ENCODE measurements around the gene NCK1. TPM values are rescaled to one million over a fixed set of nuclear protein-coding genes. Genes with fewer than 3 reads are reported as not detected.

NCK1 gene
- polyA plus RNA-seq, 1 experiment: 11.7 TPM

DNA sequence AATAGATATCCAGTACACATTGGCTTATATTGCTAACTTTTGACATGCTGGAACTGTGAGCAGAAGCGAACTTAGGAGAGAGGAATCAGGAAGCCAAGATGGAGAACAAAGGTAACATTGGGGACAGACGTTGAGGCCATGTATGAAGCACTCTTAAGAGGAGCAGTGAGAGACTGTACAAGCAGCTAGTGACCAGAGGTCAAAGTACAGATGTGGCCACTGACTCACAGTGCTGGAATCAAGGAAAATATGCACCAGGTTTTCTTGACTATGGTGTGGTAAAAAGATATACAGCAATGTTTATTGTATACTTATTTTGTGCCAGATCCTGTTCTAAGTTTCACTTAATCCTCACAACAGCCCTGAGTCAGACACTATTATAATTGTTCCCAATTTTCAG, 93.8 kb downstream of the NCK1 start:
- no peaks in the 10 kb centered on the region for H3K27me3 ChIP-seq (ENCODE audit: control insufficient read depth, insufficient read depth, low read length)
- no peaks in the 10 kb centered on the region for H3K36me3 ChIP-seq (ENCODE audit: control insufficient read depth, insufficient read depth, low read length)
- DNase-seq (ENCODE audit: low read depth): peak; percentile 85
- H3K4me3 ChIP-seq (ENCODE audit: low read depth, low read length): no peak overlapping the region
- CTCF ChIA-PET: interaction anchor here (0.9 to 1.4 kb wide), 6 partner anchors 17 to 885 kb away, joined by 3 to 6 read pairs (median 4); partner anchors contain the start of gene STAG1
- POLR2A ChIA-PET: no interaction called here
- TF ChIP-seq, protein P1, sequence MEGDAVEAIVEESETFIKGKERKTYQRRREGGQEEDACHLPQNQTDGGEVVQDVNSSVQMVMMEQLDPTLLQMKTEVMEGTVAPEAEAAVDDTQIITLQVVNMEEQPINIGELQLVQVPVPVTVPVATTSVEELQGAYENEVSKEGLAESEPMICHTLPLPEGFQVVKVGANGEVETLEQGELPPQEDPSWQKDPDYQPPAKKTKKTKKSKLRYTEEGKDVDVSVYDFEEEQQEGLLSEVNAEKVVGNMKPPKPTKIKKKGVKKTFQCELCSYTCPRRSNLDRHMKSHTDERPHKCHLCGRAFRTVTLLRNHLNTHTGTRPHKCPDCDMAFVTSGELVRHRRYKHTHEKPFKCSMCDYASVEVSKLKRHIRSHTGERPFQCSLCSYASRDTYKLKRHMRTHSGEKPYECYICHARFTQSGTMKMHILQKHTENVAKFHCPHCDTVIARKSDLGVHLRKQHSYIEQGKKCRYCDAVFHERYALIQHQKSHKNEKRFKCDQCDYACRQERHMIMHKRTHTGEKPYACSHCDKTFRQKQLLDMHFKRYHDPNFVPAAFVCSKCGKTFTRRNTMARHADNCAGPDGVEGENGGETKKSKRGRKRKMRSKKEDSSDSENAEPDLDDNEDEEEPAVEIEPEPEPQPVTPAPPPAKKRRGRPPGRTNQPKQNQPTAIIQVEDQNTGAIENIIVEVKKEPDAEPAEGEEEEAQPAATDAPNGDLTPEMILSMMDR (IDR thresholded peaks at IDR 0.05; ENCODE audit: insufficient read depth, low read depth, low read length): no peak

GRCh38 chr3:136956971-136957370, 95.0 kb downstream of the NCK1 start:
- Histone ChIP-seq H3K4me3 (ENCODE audit: low read depth, low read length) (no peak overlapping the region), H3K36me3 (ENCODE audit: control insufficient read depth, insufficient read depth, low read length) (no peaks in the 10 kb centered on the region), H3K27me3 (ENCODE audit: control insufficient read depth, insufficient read depth, low read length) (no peaks in the 10 kb centered on the region)
- no peak for DNase-seq (ENCODE audit: low read depth)
- TF ChIP-seq, protein P1 (IDR thresholded peaks at IDR 0.05; ENCODE audit: insufficient read depth, low read depth, low read length): no peak
- CTCF ChIA-PET: interaction anchor here (0.8 to 1.4 kb wide), 6 partner anchors 11 to 886 kb away, joined by 3 to 5 read pairs (median 3); partner anchors contain the start of gene STAG1
- POLR2A ChIA-PET: interaction anchor here (0.7 kb wide), 1 partner anchor 519 kb away, joined by 5 read pairs; no protein-coding TSS in a partner anchor

DNA sequence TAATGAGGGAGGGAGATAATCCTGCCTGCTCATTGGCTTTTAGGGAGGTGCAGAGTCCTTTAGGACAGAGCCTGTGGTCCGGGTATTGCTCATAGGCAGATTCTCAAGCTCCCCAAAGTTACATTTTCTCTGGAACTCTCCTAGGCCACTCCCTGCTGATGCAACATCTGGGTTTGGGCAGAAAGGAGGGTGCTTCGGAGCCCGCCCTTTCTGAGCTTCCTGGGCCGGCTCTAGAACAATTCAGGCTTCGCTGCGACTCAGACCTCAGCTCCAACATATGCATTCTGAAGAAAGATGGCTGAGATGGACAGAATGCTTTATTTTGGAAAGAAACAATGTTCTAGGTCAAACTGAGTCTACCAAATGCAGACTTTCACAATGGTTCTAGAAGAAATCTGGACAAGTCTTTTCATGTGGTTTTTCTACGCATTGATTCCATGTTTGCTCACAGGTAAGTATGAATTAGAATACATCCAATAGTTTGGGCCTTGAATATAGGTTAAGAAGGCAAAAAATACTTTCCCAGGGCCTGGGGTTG, 95.8 kb downstream of the NCK1 start, which contains the start of gene IL20RB:
IL20RB (plus strand) TSS at position 233 of the 538 bp plus-strand sequence; CDS start at position 364, 131 bp downstream.
- peak; percentile 21 for DNase-seq (ENCODE audit: low read depth)
- TF ChIP-seq, protein P1 (IDR thresholded peaks at IDR 0.05; ENCODE audit: insufficient read depth, low read depth, low read length): no peak
- ChIA-PET POLR2A (interaction anchor here (0.8 kb wide), 1 partner anchor 24 kb away, joined by 3 read pairs; no protein-coding TSS in a partner anchor), CTCF (interaction anchor here (0.6 to 2.5 kb wide), 3 partner anchors 7 to 205 kb away, joined by 3 to 9 read pairs (median 4); partner anchors contain the start of gene STAG1)
- Histone ChIP-seq H3K27me3 (ENCODE audit: control insufficient read depth, insufficient read depth, low read length) (no peaks in the 10 kb centered on the region), H3K36me3 (ENCODE audit: control insufficient read depth, insufficient read depth, low read length) (no peaks in the 10 kb centered on the region), H3K4me3 (ENCODE audit: low read depth, low read length) (no peak within 1 kb of the TSS)

DNA sequence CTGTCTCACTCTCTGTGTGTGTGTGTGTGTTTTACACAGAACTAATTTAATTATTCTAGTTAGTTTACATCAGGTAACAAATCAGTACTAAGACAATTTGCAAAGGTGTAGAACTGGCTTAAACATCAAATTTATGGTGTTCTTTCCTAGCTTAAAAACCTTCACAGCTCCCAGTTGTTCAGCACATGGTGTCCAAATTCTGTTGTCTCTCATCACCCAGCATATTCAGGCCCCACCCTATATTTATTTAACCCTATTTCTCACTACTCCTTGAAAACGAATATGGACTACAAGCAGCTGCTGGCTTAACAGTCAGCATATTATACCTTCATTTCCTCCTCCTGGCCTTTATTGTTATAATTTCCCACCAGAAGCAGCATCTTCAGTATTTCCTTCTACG, 96.9 kb downstream of the NCK1 start:
- ChIA-PET POLR2A (no interaction called here), CTCF (interaction anchor here (0.8 to 2.5 kb wide), 5 partner anchors 8 to 206 kb away, joined by 3 to 9 read pairs (median 4); partner anchors contain the start of gene STAG1)
- no peak for DNase-seq (ENCODE audit: low read depth)
- Histone ChIP-seq H3K27me3 (ENCODE audit: control insufficient read depth, insufficient read depth, low read length) (no peaks in the 10 kb centered on the region), H3K4me3 (ENCODE audit: low read depth, low read length) (no peak overlapping the region), H3K36me3 (ENCODE audit: control insufficient read depth, insufficient read depth, low read length) (no peaks in the 10 kb centered on the region)
- TF ChIP-seq, protein P1 (IDR thresholded peaks at IDR 0.05; ENCODE audit: insufficient read depth, low read depth, low read length): no peak

- no peak for DNase-seq (ENCODE audit: low read depth)
- Histone ChIP-seq H3K27me3 (ENCODE audit: control insufficient read depth, insufficient read depth, low read length) (no peaks in the 10 kb centered on the region), H3K4me3 (ENCODE audit: low read depth, low read length) (no peak overlapping the region), H3K36me3 (ENCODE audit: control insufficient read depth, insufficient read depth, low read length) (no peaks in the 10 kb centered on the region)
- ChIA-PET POLR2A (no interaction called here), CTCF (interaction anchor here (1.3 to 2.5 kb wide), 4 partner anchors 9 to 207 kb away, joined by 3 to 9 read pairs (median 4); partner anchors contain the start of gene STAG1)
- TF ChIP-seq, protein P1 (IDR thresholded peaks at IDR 0.05; ENCODE audit: insufficient read depth, low read depth, low read length): no peak
Observed at GRCh38 chr3:136959599-136959998, 97.6 kb downstream of the NCK1 start.

All from BJ (cell line).